ENCODE measurements around the gene RBM33.
"Not testable (repeated sequence)": the region's sequence is repeated elsewhere in the genome, so short reads cannot be mapped to it uniquely, and the experiment has no call there.

Gene RBM33

DNA sequence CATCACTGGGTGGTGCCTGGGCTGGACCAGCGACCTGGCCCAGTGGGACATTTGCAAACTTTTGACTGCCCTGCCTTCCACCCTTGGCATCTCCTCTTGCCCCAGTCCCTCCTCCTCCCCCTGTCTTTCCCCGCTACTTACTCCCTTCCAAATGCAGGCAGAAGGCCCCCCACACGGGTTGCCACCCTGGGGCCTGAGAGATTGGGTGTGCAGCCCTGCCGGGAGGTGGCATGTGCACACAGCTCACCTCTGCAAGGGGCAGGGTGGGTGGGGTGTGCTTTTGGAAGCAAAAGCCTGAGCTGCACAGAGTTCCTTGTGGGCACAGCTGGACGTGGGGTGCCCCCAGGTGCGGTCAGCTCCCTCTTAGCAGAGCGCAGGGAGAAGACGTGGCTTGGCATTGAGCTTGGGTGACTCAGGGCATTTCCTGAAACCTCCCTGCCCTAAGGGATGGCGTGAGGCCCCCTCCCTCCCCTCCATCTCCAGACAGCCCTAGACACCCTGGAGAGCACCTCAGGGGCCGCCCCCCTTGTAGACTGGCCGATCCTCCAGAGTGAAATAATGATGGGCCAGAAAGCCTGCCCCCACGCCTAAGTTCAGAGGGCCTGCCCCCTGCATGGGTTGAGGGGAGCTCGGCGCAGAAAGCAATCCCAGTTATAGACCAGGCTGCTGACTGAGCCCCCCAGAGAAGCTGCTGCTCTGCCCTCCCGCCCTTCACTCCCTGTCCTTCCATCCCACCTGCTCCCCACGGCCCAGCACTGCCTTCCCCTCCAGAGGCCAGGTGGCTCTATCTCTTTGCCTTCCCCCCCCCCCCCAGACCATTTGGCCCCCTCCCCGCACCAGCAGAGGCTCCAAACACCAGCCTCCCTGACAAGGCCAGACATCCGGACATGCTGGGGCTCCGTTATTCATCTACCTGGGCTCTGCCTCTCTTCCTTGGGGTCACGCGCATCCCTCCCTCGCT lies 170.1 kb downstream of the RBM33 start:
- Mint-ChIP-seq H3K27me3 (ENCODE audit: low read depth) (peaks cover 89% of the 10 kb centered on the region), H3K36me3 (ENCODE audit: low read depth) (no peaks in the 10 kb centered on the region), H3K27ac (no peak overlapping the region), H3K9me3 (no peaks in the 10 kb centered on the region), H3K4me1 (peaks cover 17% of the 10 kb centered on the region), H3K4me3 (no peak overlapping the region)
- TF ChIP-seq, protein P1, sequence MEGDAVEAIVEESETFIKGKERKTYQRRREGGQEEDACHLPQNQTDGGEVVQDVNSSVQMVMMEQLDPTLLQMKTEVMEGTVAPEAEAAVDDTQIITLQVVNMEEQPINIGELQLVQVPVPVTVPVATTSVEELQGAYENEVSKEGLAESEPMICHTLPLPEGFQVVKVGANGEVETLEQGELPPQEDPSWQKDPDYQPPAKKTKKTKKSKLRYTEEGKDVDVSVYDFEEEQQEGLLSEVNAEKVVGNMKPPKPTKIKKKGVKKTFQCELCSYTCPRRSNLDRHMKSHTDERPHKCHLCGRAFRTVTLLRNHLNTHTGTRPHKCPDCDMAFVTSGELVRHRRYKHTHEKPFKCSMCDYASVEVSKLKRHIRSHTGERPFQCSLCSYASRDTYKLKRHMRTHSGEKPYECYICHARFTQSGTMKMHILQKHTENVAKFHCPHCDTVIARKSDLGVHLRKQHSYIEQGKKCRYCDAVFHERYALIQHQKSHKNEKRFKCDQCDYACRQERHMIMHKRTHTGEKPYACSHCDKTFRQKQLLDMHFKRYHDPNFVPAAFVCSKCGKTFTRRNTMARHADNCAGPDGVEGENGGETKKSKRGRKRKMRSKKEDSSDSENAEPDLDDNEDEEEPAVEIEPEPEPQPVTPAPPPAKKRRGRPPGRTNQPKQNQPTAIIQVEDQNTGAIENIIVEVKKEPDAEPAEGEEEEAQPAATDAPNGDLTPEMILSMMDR (IDR thresholded peaks at IDR 0.05; ENCODE audit: unreplicated experiment in 3 of 3): no peak

DNA sequence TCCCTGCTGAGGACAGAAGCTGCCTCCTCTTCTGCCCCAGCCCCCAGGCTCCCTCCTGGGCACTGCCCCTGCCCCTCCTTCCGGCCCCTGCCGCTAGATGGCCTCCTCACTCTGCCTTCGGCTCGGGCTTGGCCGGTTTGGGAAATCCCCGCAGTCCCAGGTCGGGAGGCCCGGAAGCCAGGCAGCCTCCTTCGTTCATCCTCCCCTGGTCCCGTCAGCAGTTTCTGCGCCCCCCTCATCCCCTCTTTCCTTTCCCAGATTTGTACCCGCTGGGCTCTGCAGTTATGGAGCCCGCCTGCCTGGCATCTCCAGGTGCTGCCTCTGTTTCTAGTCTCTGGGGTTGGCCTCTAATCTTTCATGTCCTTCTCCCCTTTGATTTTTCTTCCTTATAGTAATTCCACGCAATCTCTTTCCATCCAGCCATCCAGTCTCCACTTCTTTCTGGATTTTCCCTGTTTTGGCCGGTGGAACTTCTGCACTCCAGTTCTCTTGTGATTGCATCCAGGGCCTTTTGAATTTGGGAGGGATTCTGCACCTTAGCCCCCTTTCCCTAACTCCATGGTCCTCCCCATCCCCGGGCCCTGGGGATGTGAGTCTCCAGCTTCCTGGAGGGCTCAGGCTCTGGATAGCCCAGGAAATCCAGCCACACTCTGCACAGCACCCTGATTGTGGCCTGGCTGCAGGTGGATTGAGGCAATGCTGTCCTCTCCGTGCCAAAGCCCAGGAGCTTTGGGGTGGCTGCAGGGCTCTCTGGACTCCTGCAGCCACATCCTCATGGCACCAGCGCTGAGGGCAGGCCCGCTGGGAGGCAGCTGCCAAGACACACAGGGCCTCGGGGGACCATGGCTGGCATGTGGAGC lies 171.1 kb downstream of the RBM33 start:
- no peak overlapping the region for H3K27ac Mint-ChIP-seq
- H3K9me3 Mint-ChIP-seq: no peaks in the 10 kb centered on the region
- H3K27me3 Mint-ChIP-seq (ENCODE audit: low read depth): peaks cover 84% of the 10 kb centered on the region
- H3K36me3 Mint-ChIP-seq (ENCODE audit: low read depth): no peaks in the 10 kb centered on the region
- no peak overlapping the region for H3K4me3 Mint-ChIP-seq
- peaks cover 17% of the 10 kb centered on the region for H3K4me1 Mint-ChIP-seq
- TF ChIP-seq, protein P1 (IDR thresholded peaks at IDR 0.05; ENCODE audit: unreplicated experiment in 3 of 3): peak; percentile 55 to 67 (median 63)

DNA sequence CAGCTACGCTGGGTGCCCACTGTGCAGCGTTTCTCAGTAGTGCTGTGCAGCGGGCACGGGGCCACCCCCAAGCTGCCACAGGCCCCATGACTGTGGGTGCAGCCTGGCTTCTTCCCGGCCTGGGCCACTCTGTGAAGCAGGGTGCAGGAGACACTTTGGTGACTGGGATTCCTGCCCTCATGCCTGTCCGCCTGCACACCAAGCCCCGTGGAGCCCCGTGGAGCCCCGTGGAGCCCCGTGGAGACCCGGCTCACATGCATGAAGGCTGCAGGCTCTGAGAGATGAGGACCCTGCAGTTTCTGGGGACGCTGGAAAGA lies 171.7 kb downstream of the RBM33 start:
- Mint-ChIP-seq H3K27me3 (ENCODE audit: low read depth) (peaks cover 84% of the 10 kb centered on the region), H3K4me3 (no peak overlapping the region), H3K36me3 (ENCODE audit: low read depth) (no peaks in the 10 kb centered on the region), H3K9me3 (no peaks in the 10 kb centered on the region), H3K27ac (no peak overlapping the region), H3K4me1 (peaks cover 11% of the 10 kb centered on the region)
- TF ChIP-seq, protein P1 (IDR thresholded peaks at IDR 0.05; ENCODE audit: unreplicated experiment in 3 of 3): no peak

DNA sequence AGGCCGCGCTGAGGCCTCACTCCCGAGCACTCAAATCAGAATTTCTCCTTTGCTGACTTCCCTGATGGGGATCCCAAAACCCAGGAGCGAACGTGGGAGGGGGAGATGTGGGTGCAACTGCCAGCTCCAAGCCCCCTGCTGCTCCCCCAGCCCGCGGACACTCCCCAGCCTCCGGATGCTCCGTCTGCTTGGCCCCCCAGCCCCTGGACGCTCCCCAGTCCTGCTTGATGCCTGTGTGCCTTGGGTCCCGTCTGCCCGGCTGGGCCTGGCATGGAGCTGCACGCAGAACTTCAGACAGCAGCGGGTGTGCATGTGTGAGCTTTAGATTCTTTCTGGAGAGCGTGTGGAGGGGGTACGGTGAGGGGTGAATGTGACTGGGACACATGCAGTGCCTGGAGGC lies 172.5 kb downstream of the RBM33 start:
- H3K27ac Mint-ChIP-seq: no peak overlapping the region
- no peak overlapping the region for H3K4me3 Mint-ChIP-seq
- TF ChIP-seq, protein P1 (IDR thresholded peaks at IDR 0.05; ENCODE audit: unreplicated experiment in 3 of 3): no peak
- peaks cover 4% of the 10 kb centered on the region for H3K4me1 Mint-ChIP-seq
- H3K9me3 Mint-ChIP-seq: no peaks in the 10 kb centered on the region
- peaks cover 82% of the 10 kb centered on the region for H3K27me3 Mint-ChIP-seq (ENCODE audit: low read depth)
- H3K36me3 Mint-ChIP-seq (ENCODE audit: low read depth): no peaks in the 10 kb centered on the region

DNA sequence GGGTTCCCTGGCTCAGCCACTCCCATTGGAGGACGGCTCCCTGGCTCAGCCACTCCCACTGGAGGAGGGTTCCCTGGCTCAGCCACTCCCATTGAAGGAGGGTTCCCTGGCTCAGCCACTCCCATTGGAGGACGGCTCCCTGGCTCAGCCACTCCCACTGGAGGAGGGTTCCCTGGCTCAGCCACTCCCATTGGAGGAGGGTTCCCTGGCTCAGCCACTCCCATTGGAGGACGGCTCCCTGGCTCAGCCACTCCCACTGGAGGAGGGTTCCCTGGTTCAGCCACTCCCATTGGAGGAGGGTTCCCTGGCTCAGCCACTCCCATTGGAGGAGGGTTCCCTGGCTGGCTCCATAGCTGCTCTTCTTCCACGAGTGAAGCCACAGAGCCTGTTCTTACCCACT lies 173.1 kb downstream of the RBM33 start:
- H3K27me3 Mint-ChIP-seq (ENCODE audit: low read depth): peaks cover 81% of the 10 kb centered on the region
- H3K4me1 Mint-ChIP-seq; H3K36me3 Mint-ChIP-seq (ENCODE audit: low read depth); H3K27ac Mint-ChIP-seq; H3K9me3 Mint-ChIP-seq; H3K4me3 Mint-ChIP-seq: not testable (repeated sequence)

DNA sequence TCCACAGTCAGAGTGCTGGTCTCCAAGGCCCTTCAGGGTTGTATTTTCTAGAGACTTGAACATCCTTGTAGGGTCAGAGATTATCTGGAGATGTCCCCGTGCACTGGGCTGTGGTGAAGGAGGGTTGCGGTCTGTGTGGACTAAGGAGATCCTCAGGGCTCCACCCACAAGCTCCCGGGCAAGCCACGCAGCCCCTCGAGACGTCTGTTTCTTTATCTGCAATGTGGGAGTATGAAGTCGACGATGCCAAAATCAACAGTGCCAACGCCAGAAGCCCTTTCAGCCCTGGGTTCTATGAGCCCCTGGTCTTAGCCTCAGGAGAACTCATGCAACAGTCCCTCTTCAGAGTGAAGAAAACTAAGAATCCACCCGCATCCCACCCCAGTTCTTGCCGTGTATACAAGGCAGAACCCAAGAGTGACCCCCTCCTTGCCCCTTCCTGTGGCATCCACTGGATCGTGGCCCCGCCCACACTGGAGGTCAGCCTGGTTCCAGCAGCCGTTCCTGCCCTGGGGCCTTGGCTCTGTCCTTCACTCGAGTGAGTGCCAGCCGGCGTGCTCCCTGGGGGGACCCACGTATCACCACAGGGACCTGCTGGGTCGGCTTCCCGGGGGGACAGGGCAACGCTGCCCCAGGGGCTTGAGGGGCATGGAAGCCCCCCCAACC lies 173.8 kb downstream of the RBM33 start:
- TF ChIP-seq, protein P1 (IDR thresholded peaks at IDR 0.05; ENCODE audit: unreplicated experiment in 3 of 3): no peak
- no peaks in the 10 kb centered on the region for H3K9me3 Mint-ChIP-seq
- no peak overlapping the region for H3K4me3 Mint-ChIP-seq
- H3K27me3 Mint-ChIP-seq (ENCODE audit: low read depth): peaks cover 80% of the 10 kb centered on the region
- no peaks in the 10 kb centered on the region for H3K36me3 Mint-ChIP-seq (ENCODE audit: low read depth)
- H3K4me1 Mint-ChIP-seq: no peaks in the 10 kb centered on the region
- no peak overlapping the region for H3K27ac Mint-ChIP-seq
